Activated T-cell treated with anti-CD3 and anti-CD28 coated beads for 48 hours (primary cell): ENCODE data around the gene RPP30.

Experiments
- DNase-seq: peaks from one replicate; pipeline ENCODE4 v3.0.0-alpha.2; 2020; ENCODE audit warnings: low read depth

The RPP30 gene

GRCh38 chr10:90871766-90872647, at the start of gene RPP30:
TSS of gene RPP30 (plus strand) at chr10:90871974. CDS start at chr10:90871987, 13 bp downstream.
- peak; percentile 81 for DNase-seq

GRCh38 chr10:90822508-90822907, 49.3 kb upstream of the RPP30 start:
- DNase-seq = no peak

GRCh38 chr10:90832111-90832510, 39.7 kb upstream of the RPP30 start:
- no peak for DNase-seq

- DNase-seq = no peak
Measured at GRCh38 chr10:90834326-90834725, 37.4 kb upstream of the RPP30 start.

GRCh38 chr10:90837486-90837885, 34.3 kb upstream of the RPP30 start:
- DNase-seq = no peak

- DNase-seq = no peak
Measured at GRCh38 chr10:90842725-90843124, 29.0 kb upstream of the RPP30 start.

- DNase-seq = no peak
Measured at GRCh38 chr10:90845726-90846125, 26.0 kb upstream of the RPP30 start.

- no peak for DNase-seq
Measured at GRCh38 chr10:90846746-90847145, 25.0 kb upstream of the RPP30 start.

- no peak for DNase-seq
Measured at GRCh38 chr10:90847436-90847835, 24.3 kb upstream of the RPP30 start.

- DNase-seq = no peak
Measured at GRCh38 chr10:90849956-90850749, 21.6 kb upstream of the RPP30 start.

GRCh38 chr10:90855126-90855525, 16.6 kb upstream of the RPP30 start:
- DNase-seq = no peak

- DNase-seq = no peak
Measured at GRCh38 chr10:90856261-90856660, 15.5 kb upstream of the RPP30 start.

- DNase-seq = no peak
Measured at GRCh38 chr10:90856964-90857634, 14.7 kb upstream of the RPP30 start.

GRCh38 chr10:90857635-90858460, 13.9 kb upstream of the RPP30 start, which contains the start of gene HTR7:
TSS of gene HTR7 (minus strand) at chr10:90858039. CDS start at chr10:90857671, 368 bp downstream.
- peak; percentile 57 for DNase-seq

- no peak for DNase-seq
Measured at GRCh38 chr10:90858461-90858968, 13.3 kb upstream of the RPP30 start.

GRCh38 chr10:90859321-90859751, 12.4 kb upstream of the RPP30 start:
- DNase-seq = no peak

GRCh38 chr10:90860790-90861189, 11.0 kb upstream of the RPP30 start:
- DNase-seq = no peak

- no peak for DNase-seq
Measured at GRCh38 chr10:90862908-90863514, 8.8 kb upstream of the RPP30 start.

- DNase-seq = no peak
Measured at GRCh38 chr10:90865401-90865800, 6.4 kb upstream of the RPP30 start.

- DNase-seq = no peak
Measured at GRCh38 chr10:90866050-90866598, 5.7 kb upstream of the RPP30 start.
